Lung (tissue), 12 donors: ENCODE data around the gene ART1. TPM values are rescaled to one million over a fixed set of nuclear protein-coding genes. Genes with fewer than 3 reads are reported as not detected.

Source experiments
- ATAC-seq: fragments of 200-7000 bp; cut with Tn5 transposase; one replicate; pipeline ENCODE4 v1.9.1; 2020; ENCODE audit warnings: moderate number of reproducible peaks; ENCODE audit not compliant: insufficient read depth, low FRiP score
- DNase-seq, 3 donors: peaks; one replicate each; pipeline ENCODE4 v3.0.0-alpha.2; 2013 to 2017
- H3K27ac ChIP-seq, 2 donors: one replicate each; pipeline ENCODE4 v1.5.1; 2013; ENCODE audit warnings: mild to moderate bottlenecking in 2 of 2, moderate library complexity in 2 of 2, control low read depth in 1 of 2, inconsistent platforms in 1 of 2, low read depth in 1 of 2, low read length in 1 of 2
- H3K27me3 ChIP-seq, 3 donors: one replicate each; pipeline ENCODE4 v1.5.1; 2013; ENCODE audit warnings: low read length in 2 of 3; ENCODE audit not compliant: control insufficient read depth in 3 of 3, insufficient read depth in 3 of 3
- H3K36me3 ChIP-seq, 4 donors: one replicate each; pipeline ENCODE4 v1.5.1; 2013; ENCODE audit warnings: low read length in 4 of 4, mild to moderate bottlenecking in 1 of 4, moderate library complexity in 1 of 4; ENCODE audit not compliant: control insufficient read depth in 4 of 4, insufficient read depth in 4 of 4
- H3K4me1 ChIP-seq, 5 donors: one replicate each; pipeline ENCODE4 v1.5.1; 2013; ENCODE audit warnings: low read length in 5 of 5, mild to moderate bottlenecking in 2 of 5, moderate library complexity in 1 of 5; ENCODE audit not compliant: control insufficient read depth in 5 of 5, insufficient read depth in 5 of 5
- H3K4me3 ChIP-seq: one replicate; pipeline ENCODE4 v1.5.1; 2013; ENCODE audit warnings: mild to moderate bottlenecking, control low read depth, moderate library complexity
- H3K9ac ChIP-seq, 2 donors: one replicate each; pipeline ENCODE4 v1.5.1; 2013; ENCODE audit warnings: low read length in 2 of 2, control low read depth in 1 of 2; ENCODE audit not compliant: insufficient read depth in 1 of 2
- H3K9me3 ChIP-seq, 4 donors: one replicate each; pipeline ENCODE4 v1.5.1; 2013; ENCODE audit warnings: low read length in 3 of 4, mild to moderate bottlenecking in 1 of 4, moderate library complexity in 1 of 4; ENCODE audit not compliant: control insufficient read depth in 4 of 4, insufficient read depth in 3 of 4
- WGBS, 2 donors: extraction: QIAGEN DNeasy Blood & Tissue Kit; methylation state at CpG; one replicate each; pipeline ENCODE4 v1.1.7; 2013; 5-methylcytosine and 5-hydroxymethylcytosine counted together
- polyA plus RNA-seq, 2 donors: library from polyadenylated mRNA; stranded (reverse); fragments of 200-250 nt; gene quantifications; one replicate each; pipeline ENCODE4 v1.2.1, GENCODE V29; 2013
- total RNA-seq, 2 donors: library from RNA; depleted of rRNA in 1 of 2; stranded (reverse); fragments of >200 nt in 1 of 2; gene quantifications; one replicate each; pipeline ENCODE4 v1.2.1, GENCODE V29; 2014 to 2021
- TF ChIP-seq, protein P1 (sequence below): IDR thresholded peaks from 2 replicates; pipeline ENCODE4 v1.5.1; 2012; ENCODE audit warnings: mild to moderate bottlenecking; ENCODE audit errors: control extremely low read depth, extremely low read depth
- donor health status: control.
- donor health status: control.
- donor health status: Bipolar disorder and iron deficiency.
- donor health status: healthy.
- donor health status: DM: yes; HTN: yes; CAD: no.

The ART1 gene
- total and polyA plus RNA-seq, 4 donors, result 0.14 to 0.80 (median 0.68) TPM; not detected in 1

DNA sequence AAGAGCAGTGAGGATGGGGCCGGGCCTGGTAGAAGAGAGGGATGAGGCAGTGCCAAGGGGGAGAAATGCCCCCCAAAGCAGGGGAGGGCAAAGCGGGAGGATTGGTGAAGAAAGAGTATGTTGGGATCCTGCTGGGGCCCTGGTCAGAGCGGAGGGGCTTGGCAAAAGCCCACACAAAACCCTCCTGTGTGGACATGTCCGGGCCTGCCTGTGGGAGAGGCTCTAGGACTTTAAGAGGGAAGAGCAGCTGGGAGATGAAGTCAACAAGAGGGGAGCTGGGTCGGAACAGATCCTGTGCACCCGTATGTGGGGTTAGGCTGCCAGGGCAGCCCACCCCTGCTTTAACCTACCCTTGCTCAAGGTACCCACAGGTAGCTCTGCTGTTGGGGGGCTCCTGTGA is 28.9 kb upstream of the ART1 start:
- TF ChIP-seq, protein P1, sequence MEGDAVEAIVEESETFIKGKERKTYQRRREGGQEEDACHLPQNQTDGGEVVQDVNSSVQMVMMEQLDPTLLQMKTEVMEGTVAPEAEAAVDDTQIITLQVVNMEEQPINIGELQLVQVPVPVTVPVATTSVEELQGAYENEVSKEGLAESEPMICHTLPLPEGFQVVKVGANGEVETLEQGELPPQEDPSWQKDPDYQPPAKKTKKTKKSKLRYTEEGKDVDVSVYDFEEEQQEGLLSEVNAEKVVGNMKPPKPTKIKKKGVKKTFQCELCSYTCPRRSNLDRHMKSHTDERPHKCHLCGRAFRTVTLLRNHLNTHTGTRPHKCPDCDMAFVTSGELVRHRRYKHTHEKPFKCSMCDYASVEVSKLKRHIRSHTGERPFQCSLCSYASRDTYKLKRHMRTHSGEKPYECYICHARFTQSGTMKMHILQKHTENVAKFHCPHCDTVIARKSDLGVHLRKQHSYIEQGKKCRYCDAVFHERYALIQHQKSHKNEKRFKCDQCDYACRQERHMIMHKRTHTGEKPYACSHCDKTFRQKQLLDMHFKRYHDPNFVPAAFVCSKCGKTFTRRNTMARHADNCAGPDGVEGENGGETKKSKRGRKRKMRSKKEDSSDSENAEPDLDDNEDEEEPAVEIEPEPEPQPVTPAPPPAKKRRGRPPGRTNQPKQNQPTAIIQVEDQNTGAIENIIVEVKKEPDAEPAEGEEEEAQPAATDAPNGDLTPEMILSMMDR, result no peak
- no peaks in the 10 kb centered on the region for H3K9me3 ChIP-seq
- H3K4me3 ChIP-seq, result no peak overlapping the region
- no peak overlapping the region for H3K27ac ChIP-seq
- 92 to 94% methylated on average over 6 of the region's 6 CpGs for WGBS, 2 donors
- DNase-seq, result no peak
- no peaks in the 10 kb centered on the region for H3K36me3 ChIP-seq
- no peak for ATAC-seq
- no peak overlapping the region for H3K9ac ChIP-seq
- H3K27me3 ChIP-seq, result no peaks in the 10 kb centered on the region
- H3K4me1 ChIP-seq, result peaks cover 0 to 6% (median 0%) of the 10 kb centered on the region in 5 donors

DNA sequence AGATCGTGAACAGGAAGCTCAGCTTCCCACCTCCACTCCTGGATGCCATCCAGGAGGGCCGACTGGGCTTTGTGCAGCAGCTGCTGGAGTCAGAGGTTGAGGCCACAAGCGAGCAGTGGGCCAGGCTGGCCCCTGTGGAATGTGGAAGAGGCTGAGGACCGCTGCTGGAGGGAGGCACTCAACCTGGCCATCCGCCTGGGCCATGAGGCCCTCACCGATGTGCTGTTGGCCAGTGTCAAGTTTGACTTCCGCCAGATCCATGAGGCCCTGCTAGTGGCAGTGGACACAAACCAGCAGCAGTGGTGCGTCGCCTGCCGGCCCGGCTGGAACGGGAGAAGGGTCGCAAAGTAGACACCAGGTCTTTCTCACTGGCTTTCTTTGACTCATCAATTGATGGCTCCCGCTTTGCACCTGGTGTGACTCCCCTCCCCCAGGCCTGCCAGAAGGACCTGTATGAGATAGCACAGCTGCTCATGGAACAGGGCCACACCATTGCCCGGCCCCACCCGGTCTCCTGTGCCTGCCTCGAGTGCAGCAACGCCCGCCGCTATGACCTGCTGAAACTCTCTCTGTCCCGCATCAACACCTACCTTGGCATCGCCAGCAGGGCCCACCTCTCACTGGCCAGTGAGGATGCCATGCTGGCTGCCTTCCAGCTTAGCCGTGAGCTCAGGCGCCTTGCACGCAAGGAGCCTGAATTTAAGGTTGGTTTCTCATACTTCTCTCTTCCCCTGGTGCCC is 28.0 kb upstream of the ART1 start:
- peaks cover 0 to 6% (median 0%) of the 10 kb centered on the region in 5 donors for H3K4me1 ChIP-seq
- TF ChIP-seq, protein P1, result no peak
- no peaks in the 10 kb centered on the region for H3K27me3 ChIP-seq
- no peaks in the 10 kb centered on the region for H3K36me3 ChIP-seq
- no peaks in the 10 kb centered on the region for H3K9me3 ChIP-seq
- WGBS, 2 donors, result 79 to 83% methylated on average over 25 of the region's 25 CpGs
- no peak overlapping the region for H3K4me3 ChIP-seq
- H3K9ac ChIP-seq, result no peak overlapping the region
- ATAC-seq, result no peak
- no peak overlapping the region for H3K27ac ChIP-seq
- peak in 1 of 3 donors; percentile 34 for DNase-seq

DNA sequence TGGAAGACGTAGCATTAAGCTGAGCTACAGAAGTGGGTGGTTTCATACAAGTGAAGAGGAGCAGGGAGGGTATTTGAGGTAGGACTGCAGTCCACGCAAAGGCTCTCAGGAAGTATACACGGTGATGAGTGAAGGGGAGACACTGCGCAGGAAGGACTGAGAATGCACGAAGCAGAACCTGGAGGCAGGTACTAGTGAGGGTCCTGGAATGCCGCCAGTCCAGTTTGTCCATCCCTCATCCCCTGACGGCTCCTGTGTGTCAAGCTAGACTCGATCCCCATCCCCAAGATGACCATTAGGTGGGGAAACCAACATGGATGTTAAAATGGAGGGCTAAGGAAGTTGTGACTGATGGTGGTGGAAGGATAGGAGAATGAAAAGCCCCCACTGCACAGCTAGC is 26.9 kb upstream of the ART1 start:
- Histone ChIP-seq H3K27ac (no peak overlapping the region), H3K36me3 (no peaks in the 10 kb centered on the region), H3K4me3 (no peak overlapping the region), H3K9me3 (no peaks in the 10 kb centered on the region), H3K9ac (no peak overlapping the region), H3K27me3 (no peaks in the 10 kb centered on the region), H3K4me1 (peaks cover 0 to 6% (median 0%) of the 10 kb centered on the region in 5 donors)
- 86 to 88% methylated on average over 8 of the region's 8 CpGs for WGBS, 2 donors
- no peak for ATAC-seq
- DNase-seq, result no peak
- TF ChIP-seq, protein P1, result no peak
